Lung (tissue), 12 donors: ENCODE measurements around the gene IL1RAPL1. TPM values are rescaled to one million over a fixed set of nuclear protein-coding genes. Genes with fewer than 3 reads are reported as not detected.

Source experiments
- ATAC-seq: fragments of 200-7000 bp; cut with Tn5 transposase; one replicate; pipeline ENCODE4 v1.9.1; 2020; ENCODE audit warnings: moderate number of reproducible peaks; ENCODE audit not compliant: insufficient read depth, low FRiP score
- DNase-seq, 3 donors: peaks; one replicate each; pipeline ENCODE4 v3.0.0-alpha.2; 2013 to 2017
- H3K27ac ChIP-seq, 2 donors: one replicate each; pipeline ENCODE4 v1.5.1; 2013; ENCODE audit warnings: mild to moderate bottlenecking in 2 of 2, moderate library complexity in 2 of 2, control low read depth in 1 of 2, inconsistent platforms in 1 of 2, low read depth in 1 of 2, low read length in 1 of 2
- H3K27me3 ChIP-seq, 3 donors: one replicate each; pipeline ENCODE4 v1.5.1; 2013; ENCODE audit warnings: low read length in 2 of 3; ENCODE audit not compliant: control insufficient read depth in 3 of 3, insufficient read depth in 3 of 3
- H3K36me3 ChIP-seq, 4 donors: one replicate each; pipeline ENCODE4 v1.5.1; 2013; ENCODE audit warnings: low read length in 4 of 4, mild to moderate bottlenecking in 1 of 4, moderate library complexity in 1 of 4; ENCODE audit not compliant: control insufficient read depth in 4 of 4, insufficient read depth in 4 of 4
- H3K4me1 ChIP-seq, 5 donors: one replicate each; pipeline ENCODE4 v1.5.1; 2013; ENCODE audit warnings: low read length in 5 of 5, mild to moderate bottlenecking in 2 of 5, moderate library complexity in 1 of 5; ENCODE audit not compliant: control insufficient read depth in 5 of 5, insufficient read depth in 5 of 5
- H3K4me3 ChIP-seq: one replicate; pipeline ENCODE4 v1.5.1; 2013; ENCODE audit warnings: mild to moderate bottlenecking, control low read depth, moderate library complexity
- H3K9ac ChIP-seq, 2 donors: one replicate each; pipeline ENCODE4 v1.5.1; 2013; ENCODE audit warnings: low read length in 2 of 2, control low read depth in 1 of 2; ENCODE audit not compliant: insufficient read depth in 1 of 2
- H3K9me3 ChIP-seq, 4 donors: one replicate each; pipeline ENCODE4 v1.5.1; 2013; ENCODE audit warnings: low read length in 3 of 4, mild to moderate bottlenecking in 1 of 4, moderate library complexity in 1 of 4; ENCODE audit not compliant: control insufficient read depth in 4 of 4, insufficient read depth in 3 of 4
- WGBS, 2 donors: extraction: QIAGEN DNeasy Blood & Tissue Kit; methylation state at CpG; one replicate each; pipeline ENCODE4 v1.1.7; 2013; 5-methylcytosine and 5-hydroxymethylcytosine counted together
- polyA plus RNA-seq, 2 donors: library from polyadenylated mRNA; stranded (reverse); fragments of 200-250 nt; gene quantifications; one replicate each; pipeline ENCODE4 v1.2.1, GENCODE V29; 2013
- total RNA-seq, 2 donors: library from RNA; depleted of rRNA in 1 of 2; stranded (reverse); fragments of >200 nt in 1 of 2; gene quantifications; one replicate each; pipeline ENCODE4 v1.2.1, GENCODE V29; 2014 to 2021
- TF ChIP-seq, protein P1 (sequence below): IDR thresholded peaks from 2 replicates; pipeline ENCODE4 v1.5.1; 2012; ENCODE audit warnings: mild to moderate bottlenecking; ENCODE audit errors: control extremely low read depth, extremely low read depth
- donor health status: control.
- donor health status: control.
- donor health status: Bipolar disorder and iron deficiency.
- donor health status: healthy.
- donor health status: DM: yes; HTN: yes; CAD: no.

IL1RAPL1 gene
- total and polyA plus RNA-seq, 4 donors, result 2.2 TPM; not detected in 3

DNA sequence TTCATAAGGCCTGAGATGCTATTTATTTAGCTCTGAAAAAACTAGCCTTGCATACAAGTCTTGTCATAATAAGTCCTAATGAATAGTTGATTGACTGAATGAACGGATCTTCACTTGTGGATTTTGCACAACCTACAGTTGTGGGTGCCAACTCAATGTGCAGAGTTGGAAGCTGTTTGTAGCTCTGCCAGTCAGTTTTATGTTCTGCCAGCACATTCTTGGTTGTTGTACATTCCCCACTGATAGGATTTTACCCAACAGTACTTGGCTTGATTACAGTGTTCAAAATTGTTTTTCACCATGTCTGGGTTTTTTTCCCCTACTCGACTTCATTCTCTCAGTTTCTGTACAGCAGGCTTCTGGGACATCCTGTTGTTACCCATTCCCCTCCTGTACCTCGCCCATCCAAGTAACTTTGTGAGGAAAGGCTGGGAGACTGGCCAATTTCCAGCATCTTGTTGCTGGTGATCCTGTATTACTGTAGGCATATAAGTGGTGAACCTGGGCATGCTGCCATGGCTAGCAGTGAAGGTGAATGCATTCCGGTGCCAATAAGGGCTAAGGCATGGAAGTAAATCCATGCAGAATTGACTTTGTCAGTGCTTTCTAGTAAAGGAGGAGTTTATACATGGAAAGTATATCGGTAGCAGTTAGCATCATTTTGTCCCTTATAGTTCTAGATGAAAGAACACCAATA lies 22.8 kb downstream of the IL1RAPL1 start:
- TF ChIP-seq, protein P1, sequence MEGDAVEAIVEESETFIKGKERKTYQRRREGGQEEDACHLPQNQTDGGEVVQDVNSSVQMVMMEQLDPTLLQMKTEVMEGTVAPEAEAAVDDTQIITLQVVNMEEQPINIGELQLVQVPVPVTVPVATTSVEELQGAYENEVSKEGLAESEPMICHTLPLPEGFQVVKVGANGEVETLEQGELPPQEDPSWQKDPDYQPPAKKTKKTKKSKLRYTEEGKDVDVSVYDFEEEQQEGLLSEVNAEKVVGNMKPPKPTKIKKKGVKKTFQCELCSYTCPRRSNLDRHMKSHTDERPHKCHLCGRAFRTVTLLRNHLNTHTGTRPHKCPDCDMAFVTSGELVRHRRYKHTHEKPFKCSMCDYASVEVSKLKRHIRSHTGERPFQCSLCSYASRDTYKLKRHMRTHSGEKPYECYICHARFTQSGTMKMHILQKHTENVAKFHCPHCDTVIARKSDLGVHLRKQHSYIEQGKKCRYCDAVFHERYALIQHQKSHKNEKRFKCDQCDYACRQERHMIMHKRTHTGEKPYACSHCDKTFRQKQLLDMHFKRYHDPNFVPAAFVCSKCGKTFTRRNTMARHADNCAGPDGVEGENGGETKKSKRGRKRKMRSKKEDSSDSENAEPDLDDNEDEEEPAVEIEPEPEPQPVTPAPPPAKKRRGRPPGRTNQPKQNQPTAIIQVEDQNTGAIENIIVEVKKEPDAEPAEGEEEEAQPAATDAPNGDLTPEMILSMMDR, result no peak
- H3K27ac ChIP-seq, result peak overlapping the region in 1 of 2 donors; percentile 40
- H3K9ac ChIP-seq, result no peak overlapping the region
- no peak overlapping the region for H3K4me3 ChIP-seq
- H3K4me1 ChIP-seq, result no peaks in the 10 kb centered on the region
- DNase-seq, result peak in 1 of 3 donors; percentile 17
- no peaks in the 10 kb centered on the region for H3K36me3 ChIP-seq
- 53 to 73% methylated on average over 5 of the region's 5 CpGs for WGBS, 2 donors
- peaks cover 0 to 9% (median 6%) of the 10 kb centered on the region in 3 donors for H3K27me3 ChIP-seq
- peaks cover 0 to 2% (median 0%) of the 10 kb centered on the region in 4 donors for H3K9me3 ChIP-seq
- ATAC-seq, result no peak

DNA sequence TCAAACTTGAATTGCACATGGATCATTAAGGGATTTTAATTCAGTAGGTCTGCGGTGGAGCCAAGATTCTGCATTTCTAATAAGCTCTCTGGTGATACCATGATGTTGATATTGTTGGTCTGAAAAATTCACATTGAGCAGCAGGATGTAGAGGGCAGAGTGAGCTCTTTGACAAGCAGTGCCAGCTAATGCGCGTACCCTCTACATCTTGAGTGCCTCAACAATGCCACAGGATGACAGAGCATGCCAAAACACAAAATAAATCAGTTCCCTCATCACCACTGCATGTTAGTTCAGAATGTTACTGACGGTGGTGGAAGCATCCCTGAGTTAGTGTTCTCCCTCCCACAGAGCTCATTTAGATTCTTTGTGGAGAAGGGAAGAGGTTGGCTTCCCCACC lies 23.5 kb downstream of the IL1RAPL1 start:
- Histone ChIP-seq H3K9me3 (peaks cover 0 to 2% (median 0%) of the 10 kb centered on the region in 4 donors), H3K27me3 (peaks cover 0 to 6% (median 4%) of the 10 kb centered on the region in 3 donors), H3K27ac (peak overlapping the region in 1 of 2 donors; percentile 33), H3K4me1 (no peaks in the 10 kb centered on the region), H3K9ac (no peak overlapping the region), H3K36me3 (no peaks in the 10 kb centered on the region), H3K4me3 (no peak overlapping the region)
- no peak for DNase-seq
- no peak for ATAC-seq
- TF ChIP-seq, protein P1, result no peak
- WGBS, 2 donors, result 82 to 87% methylated on average over 4 of the region's 4 CpGs

DNA sequence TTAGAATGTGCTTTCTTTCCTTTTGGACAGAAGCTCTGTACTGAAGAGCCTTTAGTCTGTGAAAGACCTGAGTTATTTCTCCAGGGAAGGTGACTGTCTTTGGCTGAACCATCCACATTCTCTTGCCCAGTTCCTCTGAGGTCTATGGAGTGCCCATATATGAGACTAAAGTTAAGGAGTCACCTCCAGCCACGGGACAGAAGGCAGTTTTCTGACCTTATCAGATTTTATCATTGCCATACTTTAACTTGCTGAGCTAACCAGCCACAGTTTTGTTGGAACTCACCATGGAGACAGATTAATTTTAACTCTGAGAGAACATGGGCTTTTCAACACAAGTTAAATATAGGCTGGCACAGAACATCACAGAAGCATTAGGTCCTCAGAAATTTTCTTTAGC lies 26.3 kb downstream of the IL1RAPL1 start:
- TF ChIP-seq, protein P1, result no peak
- Histone ChIP-seq H3K9me3 (peaks cover 0 to 2% (median 0%) of the 10 kb centered on the region in 4 donors), H3K27ac (peak overlapping the region in 1 of 2 donors; percentile 70), H3K9ac (no peak overlapping the region), H3K36me3 (no peaks in the 10 kb centered on the region), H3K4me3 (no peak overlapping the region), H3K27me3 (peaks cover 0 to 6% (median 4%) of the 10 kb centered on the region in 3 donors), H3K4me1 (no peaks in the 10 kb centered on the region)
- WGBS, 2 donors, result 30 to 55% methylated on average over 1 of the region's 1 CpG
- ATAC-seq (no peak), DNase-seq (no peak)
